Activated naive CD4-positive, alpha-beta T cell treated with anti-CD3 and anti-CD28 coated beads, Interleukin-2, amount 50 U/mL, for 72 hours (primary cell): ENCODE results near the gene GMPPB. TPM values are rescaled to one million over a fixed set of nuclear protein-coding genes. Genes with fewer than 3 reads are reported as not detected.
A peak's percentile ranks its signal among the peaks of the same experiment; 100 is the strongest.
"Not testable (repeated sequence)": the region's sequence is repeated elsewhere in the genome, so short reads cannot be mapped to it uniquely, and the experiment has no call there.

Experiments used
- ATAC-seq, 2 donors: fragments of 150-1000 bp; cut with Tn5 transposase; 2 replicates each; pipeline ENCODE4 v1.10.0; 2021; ENCODE audit warnings: mild to moderate bottlenecking in 2 of 2, moderate library complexity in 2 of 2
- DNase-seq, 2 donors: peaks; one replicate each; pipeline ENCODE4 v3.0.0; 2021 to 2022; ENCODE audit warnings: low spot score in 2 of 2
- H3K27ac Mint-ChIP-seq, 2 donors: one replicate each; pipeline ENCODE4 v1.8.0; 2022; ENCODE audit warnings: mild to moderate bottlenecking in 2 of 2, mixed read lengths in 2 of 2
- H3K36me3 Mint-ChIP-seq, 2 donors: one replicate each; pipeline ENCODE4 v1.8.0; 2022; ENCODE audit warnings: mixed read lengths in 2 of 2
- H3K9me3 Mint-ChIP-seq, 2 donors: one replicate each; pipeline ENCODE4 v1.8.0; 2022; ENCODE audit warnings: mixed read lengths in 2 of 2
- total RNA-seq, 2 donors: library from RNA; stranded (reverse); gene quantifications; one replicate each; pipeline ENCODE4 v1.2.3, GENCODE V29; 2022

Gene GMPPB
- total RNA-seq, 2 donors from 2014 or later = 29.9 to 31.6 TPM

- no peaks in the 10 kb centered on the region for H3K36me3 Mint-ChIP-seq
- ATAC-seq = no peak
- H3K27ac Mint-ChIP-seq = no peak overlapping the region
- no peak for DNase-seq
- H3K9me3 Mint-ChIP-seq = no peaks in the 10 kb centered on the region
These were observed 17.2 kb downstream of the GMPPB start for GRCh38 chr3:49706456-49707112.

GRCh38 chr3:49705390-49705960 is 18.3 kb downstream of the GMPPB start:
- Mint-ChIP-seq H3K36me3 (no peaks in the 10 kb centered on the region), H3K9me3 (no peaks in the 10 kb centered on the region), H3K27ac (no peak overlapping the region)
- ATAC-seq = no peak
- no peak for DNase-seq

- no peak for DNase-seq
- Mint-ChIP-seq H3K36me3 (no peaks in the 10 kb centered on the region), H3K9me3 (no peaks in the 10 kb centered on the region), H3K27ac (peak overlapping the region in 1 of 2 donors; percentile 59)
- ATAC-seq = no peak
These were observed 19.1 kb downstream of the GMPPB start for GRCh38 chr3:49704629-49705028.

GRCh38 chr3:49703956-49704355 is 19.8 kb downstream of the GMPPB start:
- Mint-ChIP-seq H3K36me3 (no peaks in the 10 kb centered on the region), H3K9me3 (no peaks in the 10 kb centered on the region), H3K27ac (peak overlapping the region in 1 of 2 donors; percentile 59)
- no peak for DNase-seq
- ATAC-seq = no peak

- H3K9me3 Mint-ChIP-seq = no peaks in the 10 kb centered on the region
- H3K36me3 Mint-ChIP-seq = no peaks in the 10 kb centered on the region
These were observed 20.3 kb downstream of the GMPPB start for GRCh38 chr3:49703443-49703927.

GRCh38 chr3:49702672-49703071 is 21.1 kb downstream of the GMPPB start:
- ATAC-seq (no peak), DNase-seq (no peak)
- H3K36me3 Mint-ChIP-seq = no peaks in the 10 kb centered on the region
- no peaks in the 10 kb centered on the region for H3K9me3 Mint-ChIP-seq
- peak overlapping the region; percentile 48 to 88 for H3K27ac Mint-ChIP-seq

More at GRCh38 chr3:49703443-49703927, 20.3 kb downstream of the GMPPB start:
- H3K27ac Mint-ChIP-seq = peak overlapping the region in 1 of 2 donors; percentile 59
- ATAC-seq (peak; percentile 93 to 95), DNase-seq (peak in 1 of 2 donors; percentile 65)

- Mint-ChIP-seq H3K27ac (no peak overlapping the region), H3K9me3 (no peaks in the 10 kb centered on the region), H3K36me3 (no peaks in the 10 kb centered on the region)
- no peak for ATAC-seq
- no peak for DNase-seq
These were observed 22.2 kb downstream of the GMPPB start for GRCh38 chr3:49701388-49702077.

- ATAC-seq (no peak), DNase-seq (no peak)
- peak overlapping the region in 1 of 2 donors; percentile 33 for H3K27ac Mint-ChIP-seq
- H3K36me3 Mint-ChIP-seq = no peaks in the 10 kb centered on the region
- H3K9me3 Mint-ChIP-seq = no peaks in the 10 kb centered on the region
These were observed 23.2 kb downstream of the GMPPB start for GRCh38 chr3:49700453-49701128.

GRCh38 chr3:49700014-49700413 is 23.7 kb downstream of the GMPPB start:
- Mint-ChIP-seq H3K36me3 (no peaks in the 10 kb centered on the region), H3K27ac (no peak overlapping the region), H3K9me3 (no peaks in the 10 kb centered on the region)
- ATAC-seq (no peak), DNase-seq (no peak)

- DNase-seq = no peak
- Mint-ChIP-seq H3K9me3 (no peaks in the 10 kb centered on the region), H3K27ac (no peak overlapping the region), H3K36me3 (no peaks in the 10 kb centered on the region)
- ATAC-seq = no peak
These were observed 24.3 kb downstream of the GMPPB start for GRCh38 chr3:49699281-49699979.

- DNase-seq, ATAC-seq, H3K27ac Mint-ChIP-seq, H3K36me3 Mint-ChIP-seq, H3K9me3 Mint-ChIP-seq: not testable (repeated sequence)
These were observed 28.3 kb downstream of the GMPPB start for GRCh38 chr3:49695350-49696015.

GRCh38 chr3:49694409-49695070 is 29.2 kb downstream of the GMPPB start:
- not testable (repeated sequence) for H3K9me3 Mint-ChIP-seq, ATAC-seq, H3K27ac Mint-ChIP-seq, H3K36me3 Mint-ChIP-seq, DNase-seq

- peaks cover 11 to 13% of the 10 kb centered on the region in 2 donors for H3K36me3 Mint-ChIP-seq
- not testable (repeated sequence) for ATAC-seq, H3K27ac Mint-ChIP-seq, H3K9me3 Mint-ChIP-seq, DNase-seq
These were observed 32.3 kb downstream of the GMPPB start for GRCh38 chr3:49691481-49691880.

GRCh38 chr3:49690856-49691255 is 32.9 kb downstream of the GMPPB start:
- DNase-seq, ATAC-seq, H3K9me3 Mint-ChIP-seq: not testable (repeated sequence)
- Mint-ChIP-seq H3K36me3 (peaks cover 11 to 13% of the 10 kb centered on the region in 2 donors), H3K27ac (peak overlapping the region in 1 of 2 donors; percentile 96)

GRCh38 chr3:49689908-49690624 is 33.7 kb downstream of the GMPPB start:
- Mint-ChIP-seq H3K27ac (peak overlapping the region; percentile 96 to 98), H3K36me3 (peaks cover 11 to 13% of the 10 kb centered on the region in 2 donors)
- not testable (repeated sequence) for ATAC-seq, H3K9me3 Mint-ChIP-seq, DNase-seq
